Measurements from ENCODE around the gene ELMO1. TPM values are rescaled to one million over a fixed set of nuclear protein-coding genes. Genes with fewer than 3 reads are reported as not detected.
A peak's percentile ranks its signal among the peaks of the same experiment; 100 is the strongest.

ELMO1 gene
- total RNA-seq, 2 experiments from 2014 or later, result 72.8 to 75.3 TPM

DNA sequence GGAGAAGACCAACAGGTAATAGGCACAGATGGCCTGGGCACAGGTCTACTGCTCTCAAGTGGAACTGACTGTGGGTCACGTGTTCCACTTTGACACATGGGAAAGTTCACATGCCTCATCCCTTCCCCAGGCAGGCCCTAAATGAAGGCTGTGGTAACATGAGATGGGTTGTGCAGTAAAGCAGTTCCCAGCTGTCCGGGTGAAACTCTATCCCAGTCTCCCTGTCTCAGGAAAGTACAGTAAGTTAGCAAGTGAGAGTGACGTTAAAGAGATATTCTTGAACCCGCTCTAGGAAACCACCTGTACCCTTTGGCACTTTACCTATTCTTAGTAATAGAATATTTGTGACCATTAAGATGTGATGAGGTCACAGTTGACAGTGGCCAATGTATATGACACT lies 380.6 kb downstream of the ELMO1 start:
- DNase-seq (no peak), ATAC-seq (no peak)
- no peak overlapping the region for H3K4me3 Mint-ChIP-seq
- ChIA-PET CTCF (no interaction called here), POLR2A (no interaction called here)
- peaks cover 63% of the 10 kb centered on the region for H3K4me1 Mint-ChIP-seq (ENCODE audit: low read depth)
- intact Hi-C loops (cut with micrococcal nuclease), result no loop called here
- peak overlapping the region; percentile 11 for H3K27ac Mint-ChIP-seq
- H3K36me3 Mint-ChIP-seq (ENCODE audit: low read depth), result peaks cover 37% of the 10 kb centered on the region
- TF ChIP-seq, protein P1, sequence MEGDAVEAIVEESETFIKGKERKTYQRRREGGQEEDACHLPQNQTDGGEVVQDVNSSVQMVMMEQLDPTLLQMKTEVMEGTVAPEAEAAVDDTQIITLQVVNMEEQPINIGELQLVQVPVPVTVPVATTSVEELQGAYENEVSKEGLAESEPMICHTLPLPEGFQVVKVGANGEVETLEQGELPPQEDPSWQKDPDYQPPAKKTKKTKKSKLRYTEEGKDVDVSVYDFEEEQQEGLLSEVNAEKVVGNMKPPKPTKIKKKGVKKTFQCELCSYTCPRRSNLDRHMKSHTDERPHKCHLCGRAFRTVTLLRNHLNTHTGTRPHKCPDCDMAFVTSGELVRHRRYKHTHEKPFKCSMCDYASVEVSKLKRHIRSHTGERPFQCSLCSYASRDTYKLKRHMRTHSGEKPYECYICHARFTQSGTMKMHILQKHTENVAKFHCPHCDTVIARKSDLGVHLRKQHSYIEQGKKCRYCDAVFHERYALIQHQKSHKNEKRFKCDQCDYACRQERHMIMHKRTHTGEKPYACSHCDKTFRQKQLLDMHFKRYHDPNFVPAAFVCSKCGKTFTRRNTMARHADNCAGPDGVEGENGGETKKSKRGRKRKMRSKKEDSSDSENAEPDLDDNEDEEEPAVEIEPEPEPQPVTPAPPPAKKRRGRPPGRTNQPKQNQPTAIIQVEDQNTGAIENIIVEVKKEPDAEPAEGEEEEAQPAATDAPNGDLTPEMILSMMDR (IDR thresholded peaks at IDR 0.05), result no peak
- H3K9me3 Mint-ChIP-seq, result peaks cover 8% of the 10 kb centered on the region
- H3K27me3 Mint-ChIP-seq, result no peaks in the 10 kb centered on the region

DNA sequence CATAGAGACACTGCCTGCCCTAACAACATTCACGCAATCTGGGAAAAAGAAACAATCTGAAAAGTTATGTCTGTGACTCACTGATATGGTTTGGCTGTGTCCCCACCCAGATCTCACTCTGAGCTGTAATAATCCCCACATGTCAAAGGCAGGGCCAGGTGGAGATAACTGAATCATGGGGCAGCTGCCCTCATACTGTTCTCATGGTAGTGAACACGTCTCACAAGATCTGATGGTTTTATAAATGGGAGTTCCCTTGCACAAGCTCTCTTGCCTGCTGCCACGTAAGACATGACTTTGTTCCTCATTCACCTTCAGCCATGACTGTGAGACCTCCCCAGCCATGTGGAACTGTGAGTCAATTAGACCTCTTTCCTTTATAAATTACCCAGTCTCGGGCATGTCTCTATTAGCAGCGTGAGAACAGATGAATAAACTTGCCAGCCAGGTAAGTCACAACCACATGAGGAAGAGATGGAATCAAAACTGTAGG lies 382.8 kb downstream of the ELMO1 start:
- TF ChIP-seq, protein P1 (IDR thresholded peaks at IDR 0.05), result no peak
- ATAC-seq (peak; percentile 87), DNase-seq (peak; percentile 62)
- ChIA-PET CTCF (no interaction called here), POLR2A (no interaction called here)
- peak overlapping the region; percentile 82 for H3K27ac Mint-ChIP-seq
- peak overlapping the region; percentile 1 for H3K4me3 Mint-ChIP-seq
- intact Hi-C loops (cut with micrococcal nuclease), result no loop called here
- peaks cover 36% of the 10 kb centered on the region for H3K36me3 Mint-ChIP-seq (ENCODE audit: low read depth)
- peaks cover 3% of the 10 kb centered on the region for H3K9me3 Mint-ChIP-seq
- no peaks in the 10 kb centered on the region for H3K27me3 Mint-ChIP-seq
- H3K4me1 Mint-ChIP-seq (ENCODE audit: low read depth), result peaks cover 57% of the 10 kb centered on the region

DNA sequence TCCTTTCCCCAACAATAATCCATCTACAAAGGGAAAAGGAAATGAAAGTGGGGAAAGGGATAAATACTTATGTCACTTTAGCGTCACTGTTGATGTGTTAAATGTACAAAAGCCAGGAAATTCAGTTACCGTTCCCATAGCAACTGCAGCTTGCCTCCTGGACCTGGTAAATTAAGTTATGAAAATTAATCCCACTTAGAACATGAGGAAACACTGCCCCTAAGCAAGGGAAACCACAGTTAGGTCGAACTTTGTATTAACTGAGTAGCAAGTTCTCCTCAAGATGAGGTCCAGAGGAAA lies 386.2 kb downstream of the ELMO1 start:
- H3K4me1 Mint-ChIP-seq (ENCODE audit: low read depth), result peaks cover 28% of the 10 kb centered on the region
- DNase-seq, result no peak
- ChIA-PET POLR2A (no interaction called here), CTCF (no interaction called here)
- intact Hi-C loops (cut with micrococcal nuclease), result no loop called here
- TF ChIP-seq, protein P1 (IDR thresholded peaks at IDR 0.05), result no peak
- H3K27me3 Mint-ChIP-seq, result no peaks in the 10 kb centered on the region
- ATAC-seq, result no peak
- H3K27ac Mint-ChIP-seq, result no peak overlapping the region
- peaks cover 3% of the 10 kb centered on the region for H3K9me3 Mint-ChIP-seq
- no peak overlapping the region for H3K4me3 Mint-ChIP-seq
- peaks cover 30% of the 10 kb centered on the region for H3K36me3 Mint-ChIP-seq (ENCODE audit: low read depth)

DNA sequence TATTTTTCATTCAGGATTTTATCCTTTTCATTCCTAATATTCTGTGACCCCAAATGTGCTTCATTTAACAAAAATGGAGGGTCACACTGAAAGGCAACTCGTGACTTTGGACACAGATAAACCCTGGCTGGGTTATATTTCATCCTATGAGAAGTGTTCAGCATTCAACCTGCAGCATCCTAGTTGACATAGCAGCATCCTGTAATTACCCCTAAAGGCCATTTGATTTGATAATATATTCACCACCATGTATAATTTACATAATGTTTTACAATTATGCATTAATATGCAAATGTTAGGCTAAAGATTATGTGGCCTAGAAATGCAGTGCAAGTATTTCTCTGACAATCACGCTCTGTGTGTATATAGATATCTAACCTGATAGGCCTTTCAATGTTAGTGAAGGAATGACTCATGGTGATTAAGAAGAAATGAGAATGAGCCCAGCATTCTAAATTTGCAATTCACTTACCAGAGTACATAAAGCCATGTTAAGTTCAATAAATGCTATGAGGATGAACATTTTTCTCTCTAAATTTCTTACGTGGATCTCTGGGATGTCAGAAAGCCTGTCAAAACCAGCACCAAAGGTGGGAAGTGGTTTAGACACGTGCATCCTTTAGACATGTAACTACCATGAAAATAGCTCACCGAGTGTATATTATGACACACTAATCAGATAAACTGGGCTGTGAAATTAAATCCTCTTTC lies 386.7 kb downstream of the ELMO1 start:
- ChIA-PET POLR2A (no interaction called here), CTCF (no interaction called here)
- intact Hi-C loops (cut with micrococcal nuclease), result no loop called here
- H3K9me3 Mint-ChIP-seq, result peaks cover 3% of the 10 kb centered on the region
- no peak for ATAC-seq
- H3K27ac Mint-ChIP-seq, result no peak overlapping the region
- H3K36me3 Mint-ChIP-seq (ENCODE audit: low read depth), result peaks cover 34% of the 10 kb centered on the region
- TF ChIP-seq, protein P1 (IDR thresholded peaks at IDR 0.05), result no peak
- no peak overlapping the region for H3K4me3 Mint-ChIP-seq
- peaks cover 28% of the 10 kb centered on the region for H3K4me1 Mint-ChIP-seq (ENCODE audit: low read depth)
- H3K27me3 Mint-ChIP-seq, result no peaks in the 10 kb centered on the region
- DNase-seq, result no peak

DNA sequence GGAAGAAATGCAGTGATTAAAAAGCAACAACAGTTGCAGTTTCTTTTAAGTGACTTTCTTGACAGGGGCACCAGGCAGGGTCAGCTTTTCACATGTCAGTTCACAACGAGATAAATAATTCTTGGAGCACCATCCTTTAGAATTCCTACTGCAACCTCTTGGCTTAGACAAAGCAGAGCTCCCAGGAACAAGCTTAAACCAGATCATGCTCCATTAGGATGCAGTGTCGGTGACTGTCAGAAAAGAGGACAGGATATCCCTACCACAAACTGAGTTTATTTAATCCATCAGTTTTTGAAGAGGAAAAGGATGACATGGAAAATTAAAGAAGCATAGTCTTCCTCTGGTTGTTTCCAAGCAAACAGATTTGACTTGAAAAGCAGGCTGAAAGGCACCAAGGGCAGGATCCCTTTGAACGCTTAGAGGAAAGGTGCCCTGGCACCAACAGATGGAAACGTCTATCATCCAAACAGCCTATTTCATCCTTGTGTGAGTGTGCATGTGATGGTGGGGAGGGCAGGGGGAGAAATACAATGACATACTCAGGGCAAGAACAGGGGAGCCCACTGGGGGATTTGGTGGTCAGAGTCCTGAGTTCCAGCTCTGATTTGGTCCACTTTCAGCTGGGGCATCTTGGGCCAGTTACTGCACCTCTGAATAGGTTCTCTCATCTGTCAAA lies 392.3 kb downstream of the ELMO1 start:
- CTCF ChIA-PET, result interaction anchor here (0.8 kb wide), 2 partner anchors 12 to 229 kb away, joined by 3 to 4 read pairs; no protein-coding TSS in a partner anchor
- H3K4me1 Mint-ChIP-seq (ENCODE audit: low read depth), result peaks cover 1% of the 10 kb centered on the region
- no peak overlapping the region for H3K27ac Mint-ChIP-seq
- ATAC-seq, result no peak
- H3K9me3 Mint-ChIP-seq, result no peaks in the 10 kb centered on the region
- POLR2A ChIA-PET, result no interaction called here
- H3K27me3 Mint-ChIP-seq, result no peaks in the 10 kb centered on the region
- no peak for DNase-seq
- H3K36me3 Mint-ChIP-seq (ENCODE audit: low read depth), result peaks cover 26% of the 10 kb centered on the region
- intact Hi-C loops (cut with micrococcal nuclease), result no loop called here
- TF ChIP-seq, protein P1 (IDR thresholded peaks at IDR 0.05), result no peak
- no peak overlapping the region for H3K4me3 Mint-ChIP-seq
